Mesothelial cell of epicardium (in vitro differentiated cells): Measurements from ENCODE around the gene SP5. TPM values are rescaled to one million over a fixed set of nuclear protein-coding genes. Genes with fewer than 3 reads are reported as not detected.

ENCODE experiments used
- DNase-seq, 2 experiments: peaks; one replicate each; pipeline ENCODE4 v3.0.0; 2021; ENCODE audit warnings: low spot score in 2 of 2; ENCODE audit not compliant: unreplicated experiment in 2 of 2
- H3K27ac Mint-ChIP-seq: 2 replicates; pipeline ENCODE4 v1.8.0; 2021; ENCODE audit warnings: mixed read lengths
- H3K27me3 Mint-ChIP-seq: 2 replicates; pipeline ENCODE4 v1.8.0; 2021; ENCODE audit warnings: low read depth, mixed read lengths
- H3K36me3 Mint-ChIP-seq: 2 replicates; pipeline ENCODE4 v1.8.0; 2021; ENCODE audit warnings: mixed read lengths
- H3K4me1 Mint-ChIP-seq: 2 replicates; pipeline ENCODE4 v1.8.0; 2021; ENCODE audit warnings: mixed read lengths
- H3K4me3 Mint-ChIP-seq: 2 replicates; pipeline ENCODE4 v1.8.0; 2021; ENCODE audit warnings: mild to moderate bottlenecking, moderate library complexity, mixed read lengths
- H3K9me3 Mint-ChIP-seq: 2 replicates; pipeline ENCODE4 v1.8.0; 2021; ENCODE audit warnings: mixed read lengths
- CTCF ChIP-seq: fragments of 200-600 bp; sonication (generic); IDR thresholded peaks from one replicate; pipeline ENCODE4 v1.5.0; 2021; ENCODE audit warnings: antibody characterized with exemption; ENCODE audit not compliant: unreplicated experiment
- total RNA-seq: library from RNA; stranded (reverse); gene quantifications from 3 replicates; pipeline ENCODE4 v1.2.1, GENCODE V29; 2021

SP5 gene
- total RNA-seq, 1 donor from 2014 or later: 2.2 TPM

- Mint-ChIP-seq H3K4me1 (no peaks in the 10 kb centered on the region), H3K4me3 (no peak overlapping the region), H3K9me3 (no peaks in the 10 kb centered on the region), H3K27me3 (peaks cover 4% of the 10 kb centered on the region), H3K27ac (no peak overlapping the region), H3K36me3 (no peaks in the 10 kb centered on the region)
- DNase-seq: no peak
- no peak for TF ChIP-seq CTCF
Measured at GRCh38 chr2:170689481-170689880, 25.7 kb upstream of the SP5 start.

- Mint-ChIP-seq H3K27ac (no peak overlapping the region), H3K4me1 (peaks cover 9% of the 10 kb centered on the region), H3K27me3 (peaks cover 8% of the 10 kb centered on the region), H3K36me3 (no peaks in the 10 kb centered on the region), H3K9me3 (no peaks in the 10 kb centered on the region), H3K4me3 (no peak overlapping the region)
- no peak for TF ChIP-seq CTCF
- no peak for DNase-seq
Measured at GRCh38 chr2:170690640-170691039, 24.5 kb upstream of the SP5 start.

DNA sequence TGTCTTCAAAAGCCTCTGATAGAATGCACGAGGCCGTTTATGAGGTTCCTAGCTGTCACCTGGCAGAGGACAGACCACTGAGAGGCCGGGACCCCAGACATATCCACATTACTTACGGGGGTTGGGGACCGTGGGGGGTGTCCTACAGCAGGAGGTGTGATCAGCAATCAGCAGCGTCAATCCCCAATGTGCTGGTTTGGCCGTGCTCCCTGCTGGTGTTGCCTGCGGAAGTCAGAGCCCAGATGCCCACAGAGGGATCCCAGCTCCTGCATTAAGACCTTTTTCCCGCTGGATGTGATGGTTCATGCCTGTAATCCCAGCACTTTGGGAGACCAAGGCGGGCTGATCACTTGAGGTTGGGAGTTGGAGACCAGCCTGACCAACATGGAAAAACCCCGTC, 20.8 kb upstream of the SP5 start:
- H3K27ac Mint-ChIP-seq: no peak overlapping the region
- H3K4me3 Mint-ChIP-seq: no peak overlapping the region
- TF ChIP-seq CTCF: no peak
- DNase-seq: no peak
- H3K4me1 Mint-ChIP-seq: peaks cover 21% of the 10 kb centered on the region
- H3K27me3 Mint-ChIP-seq: peaks cover 11% of the 10 kb centered on the region
- H3K9me3 Mint-ChIP-seq: no peaks in the 10 kb centered on the region
- H3K36me3 Mint-ChIP-seq: no peaks in the 10 kb centered on the region

GRCh38 chr2:170695521-170696410, 19.4 kb upstream of the SP5 start:
- H3K27me3 Mint-ChIP-seq: peaks cover 15% of the 10 kb centered on the region
- no peak overlapping the region for H3K27ac Mint-ChIP-seq
- no peak for DNase-seq
- no peaks in the 10 kb centered on the region for H3K36me3 Mint-ChIP-seq
- no peaks in the 10 kb centered on the region for H3K9me3 Mint-ChIP-seq
- H3K4me3 Mint-ChIP-seq: no peak overlapping the region
- peaks cover 25% of the 10 kb centered on the region for H3K4me1 Mint-ChIP-seq
- no peak for TF ChIP-seq CTCF

DNA sequence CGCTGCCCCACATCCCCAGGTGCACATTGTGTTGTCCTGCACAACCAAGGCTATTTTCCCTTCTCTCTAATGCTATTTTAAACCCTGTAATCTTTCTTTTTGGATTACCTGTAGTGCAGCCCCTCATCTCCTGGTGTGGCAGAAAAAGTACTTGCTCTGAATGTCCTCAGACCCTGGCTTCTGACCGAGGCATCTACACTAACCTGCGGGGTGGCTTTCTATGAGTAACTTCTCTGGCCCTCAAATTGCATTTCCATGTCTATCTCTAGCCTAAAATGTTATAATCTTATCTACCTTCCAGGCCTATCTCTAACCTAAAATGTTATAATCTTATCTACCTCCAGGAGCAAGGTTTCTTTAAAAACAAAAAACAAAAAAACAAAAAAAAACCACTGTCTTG, 18.2 kb upstream of the SP5 start:
- Mint-ChIP-seq H3K9me3 (no peaks in the 10 kb centered on the region), H3K4me3 (no peak overlapping the region), H3K27me3 (peaks cover 21% of the 10 kb centered on the region), H3K4me1 (peaks cover 25% of the 10 kb centered on the region), H3K36me3 (no peaks in the 10 kb centered on the region), H3K27ac (no peak overlapping the region)
- no peak for TF ChIP-seq CTCF
- no peak for DNase-seq
